HG03066 (cell line): ENCODE results near the gene ERFL.

Experiments used
- ATAC-seq: cut with Tn5 transposase; IDR thresholded peaks from one replicate; pipeline ENCODE4 v1.9.1; 2021; ENCODE audit warnings: low read depth; ENCODE audit not compliant: unreplicated experiment

Gene ERFL

GRCh38 chr19:41928221-41928683 lies at the start of gene ERFL:
Gene ERFL (minus strand): TSS chr19:41928449. CDS start chr19:41912919, 15,530 bp downstream.
- no peak for ATAC-seq

DNA sequence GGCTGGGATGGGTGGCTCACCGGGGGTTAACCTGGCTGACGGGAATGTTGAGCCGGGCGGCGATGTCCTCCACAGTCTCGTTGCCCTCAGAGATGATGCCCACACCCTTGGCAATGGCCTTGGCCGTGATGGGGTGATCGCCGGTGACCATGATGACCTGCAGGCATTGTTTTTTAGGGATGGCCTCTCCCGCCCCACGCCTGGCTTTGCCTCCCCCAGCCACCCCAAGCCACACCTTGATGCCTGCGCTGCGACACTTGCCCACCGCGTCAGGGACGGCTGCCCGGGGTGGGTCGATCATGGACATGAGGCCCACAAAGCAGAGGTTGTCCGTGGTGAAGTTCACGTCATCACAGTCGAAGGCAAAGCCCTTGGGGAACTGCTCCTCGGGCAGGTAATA lies 49.7 kb upstream of the ERFL start:
- ATAC-seq, result no peak

DNA sequence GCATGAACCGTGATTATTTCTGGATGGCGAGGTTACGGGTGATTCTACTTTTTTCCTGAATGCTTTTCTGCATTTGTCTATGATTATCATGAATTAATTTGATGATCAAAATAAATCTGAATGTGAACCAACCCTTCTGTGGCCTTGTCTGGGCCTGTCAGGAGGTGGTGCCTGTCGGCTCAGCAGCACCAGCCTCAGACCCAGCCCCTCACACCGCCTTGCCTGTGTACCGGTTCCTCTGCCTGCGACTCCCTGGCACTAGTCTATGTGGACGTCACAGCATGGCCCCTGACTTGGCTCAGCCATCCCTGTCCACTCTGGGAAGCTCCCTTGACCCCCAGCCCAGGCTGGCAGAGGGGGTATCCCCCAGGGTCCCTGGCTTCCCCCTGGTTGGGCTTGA lies 46.4 kb upstream of the ERFL start:
- ATAC-seq, result no peak

DNA sequence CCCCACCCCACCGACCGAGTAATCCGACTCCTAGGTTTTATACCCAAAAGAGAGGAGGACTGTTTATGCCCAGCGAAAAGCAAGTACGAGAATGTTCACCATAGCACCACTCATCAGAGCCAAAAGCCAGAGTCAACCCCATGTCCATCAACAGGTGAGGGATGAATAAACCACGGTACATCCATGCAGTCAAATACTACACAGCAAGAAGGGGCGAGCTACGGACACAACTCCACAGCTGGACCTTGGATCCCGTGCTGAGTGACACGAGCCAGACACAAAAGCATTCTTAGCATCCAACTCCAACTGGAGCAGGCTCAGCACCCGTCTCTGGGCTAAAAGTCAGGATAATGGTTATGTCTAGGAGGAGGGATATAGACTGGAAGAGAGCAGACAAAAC lies 43.1 kb upstream of the ERFL start:
- no peak for ATAC-seq

- ATAC-seq, result no peak
Observed at GRCh38 chr19:41969772-41970458, 41.7 kb upstream of the ERFL start.

DNA sequence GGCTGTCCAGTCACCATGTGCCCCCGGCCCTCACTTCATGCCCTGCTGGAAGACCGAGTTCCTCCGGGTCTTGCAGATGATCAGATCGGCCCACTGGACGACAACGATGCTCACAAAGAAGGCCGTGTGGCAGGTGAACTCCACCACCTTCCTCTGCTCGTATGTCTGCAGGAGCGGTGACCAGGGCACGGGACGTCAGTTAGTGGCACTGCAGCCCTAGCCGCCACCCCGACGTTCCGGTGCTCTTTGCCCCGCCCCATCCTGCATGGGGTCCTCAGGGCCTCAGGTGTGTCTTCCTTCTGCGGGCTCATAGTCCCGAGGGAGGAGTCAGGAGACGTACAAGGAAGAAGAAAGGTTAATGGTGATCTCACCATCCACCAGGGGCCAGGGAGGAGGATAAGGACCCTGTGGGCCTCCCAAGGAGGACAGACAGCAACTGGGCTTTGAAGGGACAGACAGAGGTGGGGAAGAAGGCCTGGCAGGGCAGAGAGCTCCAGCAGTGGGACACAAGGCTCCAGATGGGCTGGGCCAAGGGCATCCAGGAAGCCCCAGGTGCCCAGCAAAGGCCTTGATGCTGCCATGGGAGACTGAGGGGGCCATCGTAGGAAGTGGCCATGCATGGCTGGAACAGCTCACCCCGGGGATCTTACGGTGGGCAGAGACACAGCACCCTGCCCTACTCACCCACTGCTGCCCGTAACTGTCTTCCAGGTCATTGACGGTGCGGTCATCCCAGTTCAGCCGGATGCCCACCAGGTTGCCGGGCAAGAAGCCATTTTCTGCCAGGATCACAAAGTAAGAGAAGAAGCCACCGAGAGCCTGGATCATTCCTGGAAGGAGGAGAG lies 40.7 kb upstream of the ERFL start:
- no peak for ATAC-seq

DNA sequence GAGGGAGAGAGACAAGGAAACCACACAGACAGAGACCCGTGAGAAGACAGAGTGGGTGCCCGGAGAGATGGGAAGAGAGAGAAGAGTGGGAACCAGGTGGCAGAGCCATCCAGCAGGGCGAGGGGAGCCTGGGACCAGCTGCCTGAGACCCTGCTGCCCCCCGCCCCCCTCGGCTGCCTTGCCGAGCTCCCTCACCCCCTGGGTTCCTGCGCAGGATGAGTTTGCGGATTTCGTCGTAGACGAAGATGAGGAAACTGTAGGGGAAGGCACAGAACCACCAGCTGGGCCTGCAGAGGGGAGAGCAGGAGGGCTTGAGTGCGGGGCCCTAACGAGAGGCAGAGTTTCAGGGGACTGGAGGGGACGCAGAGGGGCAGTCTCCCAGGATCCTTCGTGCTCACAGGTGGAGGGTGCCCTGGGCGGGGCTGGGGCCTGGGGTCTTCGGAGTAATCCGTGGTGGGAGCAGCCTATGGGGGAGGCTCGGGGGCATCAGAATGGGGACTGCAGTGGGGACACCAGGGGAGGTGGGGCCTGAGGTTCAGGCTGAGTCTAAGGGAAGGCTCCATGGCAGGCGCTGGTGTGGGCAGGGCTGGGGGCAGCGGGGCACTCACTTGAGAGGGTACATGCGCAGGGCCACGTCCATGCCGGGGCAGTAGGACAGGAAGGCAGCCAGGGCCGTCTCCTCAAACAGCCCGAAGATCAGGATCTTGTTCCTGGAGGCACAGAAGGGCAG lies 39.0 kb upstream of the ERFL start:
- no peak for ATAC-seq

DNA sequence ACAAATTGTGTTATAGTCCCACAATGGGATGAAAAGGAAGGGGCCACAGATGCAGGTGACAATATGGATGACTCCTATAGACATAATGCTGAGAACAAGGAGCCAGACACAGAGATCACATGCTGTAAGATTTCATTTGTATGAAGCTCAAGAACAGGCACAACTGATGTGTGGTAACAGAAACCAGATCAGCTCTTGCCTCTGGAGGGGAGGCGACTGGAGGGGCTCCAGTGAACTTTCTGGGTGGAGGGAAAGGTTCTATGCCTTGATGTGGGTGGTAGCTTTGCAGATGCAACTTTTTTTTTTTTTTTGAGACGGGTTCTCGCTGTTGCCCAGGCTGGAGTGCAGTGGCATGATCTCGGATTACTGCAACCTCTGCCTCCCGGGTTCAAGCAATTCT lies 36.9 kb upstream of the ERFL start:
- ATAC-seq, result no peak

- ATAC-seq, result no peak
Observed at GRCh38 chr19:41960973-41961372, 32.7 kb upstream of the ERFL start.

GRCh38 chr19:41959056-41960053 lies 31.1 kb upstream of the ERFL start, which contains the start of gene RABAC1:
Gene RABAC1 (minus strand): TSS chr19:41959321. CDS start chr19:41959292, 29 bp downstream.
- peak; percentile 94 for ATAC-seq

GRCh38 chr19:41958367-41959055 lies 30.3 kb upstream of the ERFL start:
- ATAC-seq, result no peak

- ATAC-seq, result no peak
Observed at GRCh38 chr19:41957838-41958366, 29.7 kb upstream of the ERFL start.

DNA sequence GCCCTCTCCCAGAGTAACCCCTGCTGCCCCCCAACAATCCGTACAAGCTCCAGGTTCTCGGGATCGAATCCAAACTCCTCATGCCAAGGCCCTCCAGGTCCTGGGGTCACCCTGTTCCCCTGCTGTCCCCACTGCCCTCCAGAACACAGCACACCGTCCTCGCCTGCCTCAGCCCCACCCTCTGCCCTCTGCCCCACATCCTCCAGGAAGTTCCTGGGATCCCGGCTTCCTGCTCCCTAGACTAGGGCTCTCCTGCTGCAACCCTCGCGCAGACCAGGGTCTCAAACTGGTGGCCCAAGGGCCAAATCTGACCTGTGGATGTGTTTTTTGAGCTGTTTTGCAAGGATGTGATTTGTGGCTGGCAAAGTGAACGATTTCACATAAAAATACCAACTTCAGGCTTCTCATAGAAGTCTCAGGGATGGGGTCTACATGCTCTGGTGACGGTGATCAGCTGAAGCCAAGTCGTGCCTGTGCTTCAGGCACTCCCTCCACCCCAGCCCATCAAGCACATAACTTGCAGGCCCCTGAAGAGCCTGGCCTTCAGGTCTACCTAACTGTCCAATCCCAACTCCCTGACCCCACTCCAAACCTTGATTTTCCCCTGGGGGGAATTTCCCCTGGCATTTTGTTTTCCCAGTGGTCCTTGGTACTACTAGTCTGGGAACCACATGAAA lies 29.1 kb upstream of the ERFL start:
- ATAC-seq, result no peak

- no peak for ATAC-seq
Observed at GRCh38 chr19:41956621-41957020, 28.4 kb upstream of the ERFL start.

GRCh38 chr19:41955521-41955920 lies 27.3 kb upstream of the ERFL start:
- no peak for ATAC-seq

DNA sequence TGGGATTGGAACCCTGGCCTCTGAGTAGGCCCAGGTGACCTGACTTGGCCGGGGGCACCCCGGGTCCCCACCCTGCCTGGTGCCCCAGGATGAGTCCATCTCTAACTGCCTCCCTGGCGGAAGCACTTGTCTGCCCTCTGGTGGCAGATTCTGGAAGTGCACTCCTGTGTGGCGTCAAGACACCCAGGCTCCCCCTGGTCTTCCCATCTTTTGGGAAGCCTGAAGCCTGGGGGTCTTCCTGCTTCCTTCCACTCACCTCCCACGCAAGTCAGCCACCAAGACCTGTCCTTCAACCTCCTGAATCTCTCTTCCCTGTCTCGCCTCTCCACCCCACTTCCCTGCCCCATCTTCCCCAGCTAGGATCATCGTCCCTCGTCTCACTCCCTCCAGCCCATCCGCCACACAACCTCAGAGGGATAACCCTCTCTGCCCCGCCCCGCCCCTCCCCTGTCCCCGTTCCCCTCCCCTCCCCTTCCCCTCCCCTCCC lies 23.5 kb upstream of the ERFL start:
- no peak for ATAC-seq

DNA sequence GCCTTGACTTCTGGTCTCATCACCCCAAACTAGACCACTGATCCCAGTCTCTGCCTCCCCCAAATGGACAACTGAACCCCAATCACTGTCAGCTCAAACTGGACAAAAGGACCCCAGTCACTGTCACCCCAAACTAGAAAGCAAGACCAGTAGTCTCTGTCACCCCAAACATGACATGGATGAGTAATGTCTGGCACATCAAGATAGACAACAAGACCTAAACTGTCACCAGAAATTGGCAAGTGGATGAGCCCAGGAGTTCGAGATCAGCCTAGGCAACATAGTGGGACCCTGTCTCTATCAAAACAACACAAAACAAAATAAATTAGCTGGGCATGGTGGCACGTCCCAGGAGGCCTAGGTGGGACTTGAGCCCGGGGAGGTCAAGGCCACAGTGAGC lies 18.8 kb upstream of the ERFL start:
- no peak for ATAC-seq

DNA sequence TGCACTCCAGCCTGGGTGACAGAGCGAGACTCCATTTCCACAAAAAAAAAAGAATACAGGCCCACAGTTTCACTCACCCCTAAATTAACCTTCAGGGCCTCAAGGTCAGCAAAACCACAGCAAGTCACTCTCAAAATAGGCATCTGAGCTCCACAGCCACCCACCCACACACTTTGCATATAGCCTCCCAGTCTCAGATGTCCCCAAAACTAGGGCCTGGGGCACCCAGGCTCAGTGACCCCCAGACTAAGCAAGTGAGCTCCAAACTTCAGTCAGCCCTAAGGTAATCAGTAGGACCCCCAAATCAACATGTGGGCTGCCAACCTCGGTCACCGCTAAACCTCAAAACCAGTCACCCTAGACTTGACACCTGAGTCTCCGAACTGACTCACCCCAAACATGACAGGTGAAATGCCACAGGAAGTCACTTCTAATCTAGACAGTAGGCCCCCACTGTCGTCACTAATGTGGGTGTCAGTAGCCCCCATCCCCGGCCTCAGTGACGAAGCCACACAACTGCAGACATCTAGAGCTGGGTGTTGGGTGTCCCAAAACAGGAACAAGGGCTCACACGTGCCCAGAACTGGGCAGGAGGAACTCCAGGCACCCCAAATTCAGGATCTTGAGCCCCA lies 17.0 kb upstream of the ERFL start:
- peak; percentile 71 for ATAC-seq
